ENCODE measurements around the gene CAMSAP1.
A peak's percentile ranks its signal among the peaks of the same experiment; 100 is the strongest.
"Not testable (repeated sequence)": the region's sequence is repeated elsewhere in the genome, so short reads cannot be mapped to it uniquely, and the experiment has no call there.

The CAMSAP1 gene

GRCh38 chr9:135896205-135896604 is 11.1 kb downstream of the CAMSAP1 start:
- no peak for DNase-seq

GRCh38 chr9:135895202-135895848 is 12.0 kb downstream of the CAMSAP1 start:
- no peak for DNase-seq

DNA sequence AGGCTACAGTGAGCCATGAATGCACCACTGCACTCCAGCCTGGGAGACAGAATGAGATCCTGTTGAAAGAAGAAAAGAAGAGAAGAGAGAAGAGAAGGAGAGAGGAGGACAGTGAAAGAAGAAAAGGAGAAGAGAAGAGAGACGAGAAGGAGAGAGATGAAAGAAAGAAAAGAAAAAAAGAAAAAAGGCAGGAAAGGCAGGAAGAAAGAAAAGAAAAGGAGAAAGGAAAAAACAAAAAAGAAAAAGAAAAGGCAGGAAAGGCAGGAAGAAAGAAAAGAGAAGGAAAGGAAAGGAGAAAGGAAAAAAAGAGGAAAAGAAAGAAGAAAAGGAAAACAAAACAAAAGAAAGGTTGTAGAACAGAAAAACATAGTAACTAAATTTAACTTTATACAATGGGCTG is 14.2 kb downstream of the CAMSAP1 start:
- no peak for DNase-seq

DNA sequence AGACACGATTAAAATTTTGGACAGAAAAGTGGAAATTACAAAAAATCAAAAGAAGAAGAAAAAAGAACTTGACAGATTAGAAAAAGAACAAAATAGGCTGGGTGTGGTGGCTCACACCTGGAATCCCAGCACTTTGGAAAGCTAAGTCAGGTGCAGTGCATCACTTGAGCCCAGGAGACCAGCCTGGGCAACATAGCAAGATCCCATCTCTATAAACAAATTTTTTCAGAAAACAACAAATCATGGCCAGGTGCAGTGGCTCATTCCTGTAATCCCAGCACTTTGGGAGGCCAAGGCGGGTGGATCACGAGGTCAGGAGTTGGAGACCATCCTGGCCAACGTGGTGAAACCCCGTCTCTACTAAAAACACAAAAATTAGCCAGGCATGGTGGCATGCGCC is 15.0 kb downstream of the CAMSAP1 start:
- DNase-seq: not testable (repeated sequence)

DNA sequence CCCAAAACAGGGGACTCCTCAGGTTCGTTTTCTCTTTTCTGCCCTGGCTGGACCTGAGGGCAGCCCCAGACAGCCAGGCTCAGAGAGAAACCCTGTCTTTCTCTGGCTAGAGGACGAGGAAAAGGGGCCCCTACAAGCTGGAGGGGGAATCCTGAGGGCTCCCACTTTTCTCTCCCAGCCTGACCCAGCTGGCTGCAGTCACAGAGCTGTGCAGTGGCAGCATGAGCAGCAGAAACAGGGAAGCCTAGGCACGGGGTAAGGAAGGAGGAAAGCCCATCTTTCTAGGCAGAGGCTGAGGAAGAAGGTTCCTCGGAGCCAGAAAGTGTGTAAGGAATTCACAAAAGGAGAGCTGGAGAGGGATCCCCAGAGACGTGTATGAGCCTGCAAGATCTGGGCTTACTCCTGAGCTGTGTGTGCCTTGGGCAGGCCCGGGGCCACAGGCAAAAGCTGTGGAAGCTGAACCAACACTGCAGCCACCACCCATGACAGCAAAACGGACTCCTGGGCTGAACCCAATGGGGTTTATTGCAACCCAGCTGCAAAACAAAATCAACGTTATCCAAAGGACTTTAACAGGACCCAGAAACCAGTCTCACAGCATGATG is 16.2 kb downstream of the CAMSAP1 start:
- no peak for DNase-seq

- DNase-seq: no peak
Observed at GRCh38 chr9:135890190-135891026, 16.9 kb downstream of the CAMSAP1 start.

DNA sequence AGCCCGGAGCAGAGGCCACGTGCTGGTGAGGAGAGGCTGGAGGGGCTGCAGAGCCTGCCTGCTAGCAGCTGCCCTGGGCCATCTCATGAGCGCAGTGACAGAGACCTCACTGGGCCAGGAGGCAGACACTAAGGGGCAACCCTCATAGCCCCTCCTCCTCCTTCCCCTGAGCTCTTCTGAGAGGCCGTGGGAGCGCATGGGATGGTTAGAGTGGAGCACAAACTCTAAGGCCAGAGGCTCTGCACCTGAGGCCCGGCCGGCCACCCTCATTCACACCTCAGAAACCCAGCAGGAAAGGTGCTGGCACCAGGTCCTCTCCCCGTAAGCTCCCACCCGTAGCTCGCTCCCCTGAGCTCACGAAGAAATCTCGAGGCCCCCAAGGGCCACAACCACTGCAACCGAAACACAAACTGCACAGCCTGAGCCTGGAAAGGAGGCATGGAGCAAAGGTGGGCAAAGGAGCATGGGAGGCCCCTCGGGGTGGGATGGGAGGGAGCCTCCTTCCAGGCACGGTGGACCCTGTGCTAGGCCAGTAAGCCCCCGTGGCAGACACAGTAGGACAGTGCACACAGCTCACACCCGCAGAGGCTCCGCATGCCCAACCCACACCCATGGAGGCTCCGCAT is 17.7 kb downstream of the CAMSAP1 start:
- DNase-seq: no peak

DNA sequence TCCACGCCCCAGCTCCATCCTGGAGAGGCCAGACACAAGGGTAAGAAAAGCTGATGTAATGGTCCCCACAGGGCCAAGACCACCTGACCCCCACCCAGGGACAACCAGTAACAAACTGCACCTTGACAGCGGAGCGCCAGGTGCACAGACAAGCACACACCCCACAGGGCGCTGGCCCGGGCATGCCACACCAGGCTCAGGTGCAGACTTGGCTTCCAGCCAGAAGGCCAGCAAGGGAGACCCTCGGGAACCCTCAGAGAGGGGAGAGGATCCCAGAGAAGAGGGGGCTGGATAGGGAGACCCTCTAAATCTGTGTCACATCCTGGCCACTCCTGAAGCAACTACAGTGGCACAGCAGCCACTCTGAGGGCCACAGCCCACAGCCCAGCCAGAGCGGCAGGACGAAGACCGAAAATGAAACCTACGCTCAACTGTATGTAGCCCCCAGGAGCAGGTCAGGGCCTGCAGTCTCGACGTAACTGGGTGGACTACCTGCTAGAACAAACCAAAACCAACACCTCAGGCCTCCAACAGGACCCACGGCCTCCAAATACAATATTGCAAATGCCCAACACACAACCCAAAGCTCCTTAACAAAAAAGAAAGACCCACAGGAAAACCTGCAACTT is 18.5 kb downstream of the CAMSAP1 start:
- no peak for DNase-seq

DNA sequence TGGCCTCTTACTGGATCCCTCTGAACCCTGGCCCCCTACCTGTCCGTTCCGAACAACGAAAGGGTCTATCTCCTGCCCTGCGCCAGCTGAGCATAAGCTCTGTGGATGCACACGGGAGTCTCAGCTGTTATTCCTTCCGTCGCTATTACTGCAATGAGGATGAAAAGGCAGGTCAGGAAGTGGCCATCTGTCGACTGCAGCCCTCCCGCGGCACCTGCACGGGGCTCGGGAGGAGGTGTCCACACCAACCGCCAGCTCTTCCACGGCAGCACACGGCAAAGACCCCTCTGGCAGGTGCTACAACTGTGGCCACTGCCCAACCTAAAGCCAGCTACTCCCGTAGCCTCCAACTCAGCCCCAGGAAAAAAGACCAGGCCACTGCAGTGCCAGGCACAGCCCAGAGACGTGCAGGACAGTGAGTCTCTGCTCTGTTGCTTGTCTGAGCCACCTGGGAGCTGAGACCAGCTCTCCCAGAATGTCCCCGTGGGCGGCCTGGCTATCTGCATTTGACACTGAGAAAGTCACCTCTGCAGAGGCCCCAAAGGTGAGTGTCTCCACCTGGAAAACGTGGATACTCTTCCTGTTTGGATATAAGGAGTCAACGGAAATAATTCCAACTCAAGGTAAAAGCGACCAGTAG is 19.1 kb downstream of the CAMSAP1 start:
- no peak for DNase-seq

DNA sequence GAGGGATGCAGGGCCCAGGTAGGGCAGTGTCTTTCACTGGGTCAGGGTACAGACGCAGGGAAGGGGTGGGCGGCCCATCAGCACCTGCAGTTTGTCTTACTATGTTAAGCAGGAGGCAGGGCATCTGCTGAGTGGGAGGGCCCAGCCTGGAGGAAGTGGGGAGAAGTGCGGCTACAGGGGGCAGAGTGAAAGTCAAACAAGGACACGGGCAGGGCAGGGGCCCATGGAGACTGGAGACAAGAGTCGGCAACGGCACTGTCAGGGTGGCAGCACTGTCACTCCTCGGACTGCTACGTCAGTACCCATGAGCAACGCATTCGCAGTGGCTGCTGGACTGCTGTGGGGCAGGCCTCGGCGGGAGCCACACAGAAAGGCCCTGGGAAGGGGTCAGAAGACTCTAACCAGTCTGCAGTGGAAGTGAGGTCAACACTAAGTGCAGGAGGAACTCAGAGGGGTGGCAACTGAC is 19.7 kb downstream of the CAMSAP1 start:
- DNase-seq: peak; percentile 64

- DNase-seq: no peak
Observed at GRCh38 chr9:135887021-135887507, 20.3 kb downstream of the CAMSAP1 start.

DNA sequence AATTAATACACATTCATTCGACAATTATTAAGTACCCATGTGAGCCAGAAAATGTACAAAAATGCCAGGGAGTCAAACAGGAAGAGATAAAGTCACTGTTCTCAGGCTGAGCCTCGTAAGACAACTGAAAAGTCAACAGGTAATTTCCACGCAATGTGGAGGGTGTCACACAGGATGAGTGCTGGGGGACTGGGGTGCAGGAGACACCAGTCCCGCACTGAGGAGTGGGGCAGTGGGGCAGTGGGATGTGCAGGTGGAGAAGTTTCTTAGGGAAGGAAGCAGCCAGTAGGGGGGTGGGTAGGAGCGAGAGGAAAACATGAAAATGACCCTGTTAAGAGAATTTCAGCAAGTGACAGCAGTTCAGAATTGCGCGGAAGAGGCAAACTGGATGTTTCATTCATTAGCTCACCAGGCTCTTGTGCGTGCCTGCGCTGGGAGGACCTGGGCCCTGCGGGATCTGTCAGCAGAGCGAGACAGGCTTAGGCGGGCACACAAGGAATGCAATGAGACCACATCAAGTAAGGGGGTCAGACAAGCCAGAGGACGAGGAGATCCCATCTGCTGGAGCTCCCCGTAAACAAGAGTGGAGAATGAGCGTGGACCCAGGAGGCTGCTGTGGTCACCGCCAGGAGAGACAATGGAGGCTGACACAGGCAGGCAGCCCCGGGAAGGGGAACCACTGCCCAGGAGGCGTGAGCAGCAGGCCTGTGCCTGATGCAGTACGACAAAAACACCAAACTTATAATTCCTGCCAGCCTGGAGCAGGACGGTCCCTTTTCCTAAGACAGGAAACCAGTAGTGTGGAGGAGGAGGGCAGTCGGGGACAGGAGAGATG is 21.0 kb downstream of the CAMSAP1 start:
- DNase-seq: no peak

DNA sequence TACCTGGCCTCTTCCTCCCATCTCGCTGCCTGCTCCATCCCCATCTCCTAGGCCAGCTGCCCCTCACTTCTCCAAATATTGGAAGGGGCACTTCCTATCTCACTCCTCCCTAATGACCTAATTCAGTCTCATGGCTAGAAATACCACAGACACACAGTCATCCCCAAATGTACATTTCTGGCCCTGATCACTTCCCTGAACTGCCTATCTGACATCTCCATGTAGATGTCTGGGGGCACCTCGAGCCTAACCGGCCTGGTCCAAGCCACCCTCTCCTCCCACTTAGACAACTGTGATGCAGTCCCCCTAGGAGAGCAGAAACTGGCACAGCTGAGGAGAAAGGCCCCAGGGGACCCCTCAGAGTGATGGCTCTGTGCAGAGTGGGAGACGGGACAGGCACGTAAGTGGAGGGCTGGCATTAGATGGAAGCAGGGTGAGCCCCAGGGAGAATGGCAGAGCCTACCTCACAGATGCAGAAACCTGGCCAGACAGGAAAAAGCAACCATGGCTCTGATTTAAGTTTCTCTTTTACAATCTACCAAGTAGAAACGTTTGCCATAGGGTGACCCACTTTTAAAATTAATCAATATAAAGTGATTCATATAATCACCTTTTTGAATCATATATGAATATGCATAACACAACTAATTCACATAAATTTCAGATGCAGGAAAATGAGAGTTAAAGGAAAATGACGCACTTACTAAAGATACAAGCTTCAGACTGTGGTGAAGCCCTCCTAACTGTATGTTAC is 22.1 kb downstream of the CAMSAP1 start:
- no peak for DNase-seq

- DNase-seq: no peak
Observed at GRCh38 chr9:135884328-135885035, 22.9 kb downstream of the CAMSAP1 start.

DNA sequence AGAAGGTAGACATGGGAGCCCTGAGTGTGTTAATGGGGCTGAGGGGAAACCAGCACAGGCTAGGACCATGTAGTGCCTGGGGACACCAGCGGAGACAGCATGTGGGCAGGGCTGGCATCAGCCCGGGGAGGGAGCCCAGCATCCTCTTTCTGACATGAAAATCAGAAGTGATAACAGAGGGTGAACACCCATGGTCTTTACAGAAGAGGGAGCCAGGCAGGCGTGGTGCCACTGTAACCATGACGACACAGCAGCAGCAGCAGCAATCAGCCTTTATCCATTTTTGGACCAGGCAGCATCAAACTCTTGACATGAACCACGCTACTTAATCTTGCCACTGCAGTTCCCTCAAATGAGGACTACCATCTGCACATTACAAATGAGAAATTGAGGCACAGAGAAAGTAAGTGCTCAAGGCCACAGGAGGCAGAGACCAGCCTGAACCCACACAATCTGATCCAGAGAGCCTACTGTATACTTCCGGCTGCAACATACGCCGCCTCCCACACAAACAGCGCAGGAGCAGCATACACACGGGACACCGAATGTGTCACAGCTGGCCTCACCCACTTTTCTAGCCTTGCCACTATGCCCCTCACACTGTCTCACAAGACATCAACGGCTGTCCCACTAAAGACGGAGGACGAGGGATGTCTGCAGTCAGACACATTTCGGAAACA is 23.8 kb downstream of the CAMSAP1 start:
- DNase-seq: no peak

DNA sequence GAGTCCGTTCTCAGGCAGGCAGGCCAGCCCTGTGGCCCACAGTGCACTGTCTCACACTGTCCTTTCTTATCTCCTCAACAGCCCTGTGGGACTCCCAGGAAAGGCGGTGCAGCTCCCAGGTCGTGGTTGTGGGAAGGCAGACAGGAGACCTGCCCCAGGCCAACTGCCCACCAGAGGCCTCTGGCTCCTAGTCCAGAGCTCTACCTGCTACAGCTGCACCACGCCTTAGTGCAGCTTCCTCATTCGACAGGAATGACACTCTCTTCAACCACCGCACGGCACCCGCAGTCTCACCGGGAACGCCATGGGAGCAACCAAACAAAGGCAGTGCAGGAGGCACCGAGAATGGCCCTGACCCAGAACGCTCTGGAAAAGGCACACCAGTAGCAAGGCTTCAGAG is 25.3 kb downstream of the CAMSAP1 start:
- DNase-seq: no peak

GRCh38 chr9:135880438-135880837 is 26.9 kb downstream of the CAMSAP1 start:
- DNase-seq: no peak

DNA sequence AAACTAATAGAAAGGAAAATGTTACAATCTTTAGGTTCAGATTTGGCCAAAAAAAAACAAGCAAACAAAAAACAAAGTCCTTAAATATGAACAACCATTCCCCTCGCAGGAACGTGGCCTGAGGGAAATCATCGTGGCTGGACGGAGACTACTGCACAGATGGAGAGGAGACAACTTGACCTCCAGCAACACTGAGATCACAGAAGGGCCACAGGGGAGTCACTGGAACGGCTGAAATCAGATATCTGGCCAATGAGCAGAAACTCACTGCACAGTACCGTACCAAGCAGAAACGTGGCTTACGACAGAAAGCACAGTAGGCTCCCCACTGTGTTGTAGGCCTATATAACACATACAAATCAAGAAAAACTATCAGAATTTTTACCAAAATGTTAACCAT is 27.7 kb downstream of the CAMSAP1 start:
- DNase-seq: no peak

- no peak for DNase-seq
Observed at GRCh38 chr9:135879237-135879601, 28.1 kb downstream of the CAMSAP1 start.

All from activated gamma-delta T cell treated with Interleukin-2 at 50 U/mL for 16 hours (primary cell).